Fibroblast of skin of left quadriceps (primary cell): Measurements from ENCODE around the gene TRAPPC12.
"Not testable (repeated sequence)": the region's sequence is repeated elsewhere in the genome, so short reads cannot be mapped to it uniquely, and the experiment has no call there.

ENCODE experiments used
- DNase-seq, 2 experiments: peaks; one replicate each; pipeline ENCODE4 v3.0.0-alpha.2; 2013; ENCODE audit warnings: low read depth in 2 of 2

TRAPPC12 gene

DNA sequence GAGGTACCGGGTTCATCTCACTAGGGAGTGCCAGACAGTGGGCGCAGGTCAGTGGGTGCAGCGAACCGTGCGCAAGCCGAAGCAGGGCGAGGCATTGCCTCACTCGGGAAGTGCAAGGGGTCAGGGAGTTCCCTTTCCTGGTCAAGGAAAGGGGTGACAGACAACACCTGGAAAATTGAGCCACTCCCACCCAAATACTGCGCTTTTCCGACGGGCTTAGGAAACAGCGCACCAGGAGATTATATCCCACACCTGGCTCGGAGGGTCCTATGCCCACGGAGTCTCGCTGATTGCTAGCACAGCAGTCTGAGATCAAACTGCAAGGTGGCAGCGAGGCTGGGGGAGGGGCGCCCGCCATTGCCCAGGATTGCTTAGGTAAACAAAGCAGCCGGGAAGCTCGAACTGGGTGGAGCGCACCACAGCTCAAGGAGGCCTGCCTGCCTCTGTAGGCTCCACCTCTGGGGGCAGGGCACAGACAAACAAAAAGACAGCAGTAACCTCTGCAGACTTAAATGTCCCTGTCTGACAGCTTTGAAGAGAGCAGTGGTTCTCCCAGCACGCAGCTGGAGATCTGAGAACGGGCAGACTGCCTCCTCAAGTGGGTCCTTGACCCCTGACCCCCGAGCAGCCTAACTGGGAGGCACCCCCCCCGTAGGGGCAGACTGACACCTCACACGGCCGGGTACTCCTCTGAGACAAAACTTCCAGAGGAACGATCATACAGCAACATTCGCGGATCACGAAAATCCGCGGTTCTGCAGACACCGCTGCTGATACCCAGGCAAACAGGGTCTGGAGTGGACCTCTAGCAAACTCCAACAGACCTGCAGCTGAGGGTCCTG lies 9.9 kb upstream of the TRAPPC12 start:
- DNase-seq, result not testable (repeated sequence)

DNA sequence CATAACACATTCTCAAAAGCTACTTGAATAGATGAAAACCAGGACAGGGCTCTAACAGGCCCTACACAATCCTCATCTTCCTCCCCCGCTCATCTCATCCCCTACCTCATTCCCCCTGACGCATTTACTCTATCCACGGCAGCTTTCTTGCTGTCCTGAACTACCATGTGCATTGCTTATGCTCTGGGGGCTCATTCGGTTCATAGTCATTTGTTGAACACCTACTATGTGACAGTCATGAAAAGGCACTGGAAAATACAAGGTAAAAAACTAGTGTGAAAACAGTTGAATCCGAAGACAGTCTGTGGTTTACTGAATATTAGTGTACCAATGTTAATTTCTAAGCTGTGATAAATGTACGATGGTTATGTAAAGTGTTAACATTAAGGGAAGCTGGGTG lies 2.7 kb upstream of the TRAPPC12 start:
- no peak for DNase-seq

GRCh38 chr2:3377279-3377611 lies 2.2 kb upstream of the TRAPPC12 start:
- DNase-seq, result peak in 1 of 2 experiments; percentile 13

- peak; percentile 96 for DNase-seq
These were observed 1.7 kb upstream of the TRAPPC12 start, which contains the start of gene EIPR1 for GRCh38 chr2:3377612-3378432. EIPR1 (minus strand) TSS chr2:3377818; CDS start chr2:3377689, 129 bp downstream.

DNA sequence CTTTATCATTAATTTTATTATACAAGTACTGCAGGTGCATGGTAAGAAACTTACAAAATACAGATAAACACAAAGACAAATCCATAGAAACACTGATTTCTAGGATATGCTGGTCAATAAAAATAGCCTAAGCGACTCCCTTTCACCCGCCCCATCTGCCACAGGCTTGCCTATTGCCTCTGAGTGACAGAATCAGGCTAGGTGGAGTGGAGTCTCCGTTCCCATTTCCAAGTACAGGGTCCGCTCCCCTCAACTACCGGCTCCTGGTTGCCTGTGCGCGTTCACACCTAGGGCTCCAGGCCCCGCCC lies 201 bp upstream of the TRAPPC12 start:
- no peak for DNase-seq

- DNase-seq, result no peak
These were observed 7.0 kb downstream of the TRAPPC12 start for GRCh38 chr2:3386448-3386958.

- DNase-seq, result no peak
These were observed 7.5 kb downstream of the TRAPPC12 start for GRCh38 chr2:3387011-3387410.

DNA sequence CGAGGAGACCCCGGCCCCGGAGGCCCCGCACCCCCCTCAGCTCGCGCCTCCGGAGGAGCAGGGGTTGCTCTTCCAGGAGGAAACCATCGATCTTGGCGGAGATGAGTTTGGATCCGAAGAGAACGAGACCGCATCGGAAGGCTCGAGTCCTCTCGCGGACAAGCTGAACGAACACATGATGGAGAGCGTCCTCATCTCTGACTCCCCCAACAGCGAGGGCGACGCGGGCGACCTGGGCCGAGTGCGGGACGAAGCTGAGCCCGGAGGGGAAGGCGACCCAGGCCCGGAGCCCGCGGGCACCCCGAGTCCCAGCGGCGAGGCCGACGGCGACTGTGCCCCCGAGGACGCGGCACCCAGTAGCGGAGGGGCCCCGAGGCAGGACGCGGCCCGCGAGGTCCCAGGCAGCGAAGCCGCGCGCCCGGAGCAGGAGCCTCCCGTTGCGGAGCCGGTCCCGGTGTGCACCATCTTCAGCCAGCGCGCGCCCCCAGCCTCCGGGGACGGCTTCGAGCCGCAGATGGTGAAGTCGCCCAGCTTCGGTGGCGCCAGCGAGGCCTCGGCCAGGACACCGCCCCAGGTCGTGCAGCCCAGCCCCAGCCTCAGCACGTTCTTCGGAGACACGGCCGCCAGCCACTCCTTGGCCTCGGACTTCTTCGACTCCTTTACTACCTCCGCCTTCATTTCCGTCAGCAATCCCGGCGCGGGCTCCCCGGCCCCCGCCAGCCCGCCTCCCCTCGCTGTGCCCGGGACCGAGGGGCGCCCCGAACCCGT lies 8.3 kb downstream of the TRAPPC12 start:
- no peak for DNase-seq

DNA sequence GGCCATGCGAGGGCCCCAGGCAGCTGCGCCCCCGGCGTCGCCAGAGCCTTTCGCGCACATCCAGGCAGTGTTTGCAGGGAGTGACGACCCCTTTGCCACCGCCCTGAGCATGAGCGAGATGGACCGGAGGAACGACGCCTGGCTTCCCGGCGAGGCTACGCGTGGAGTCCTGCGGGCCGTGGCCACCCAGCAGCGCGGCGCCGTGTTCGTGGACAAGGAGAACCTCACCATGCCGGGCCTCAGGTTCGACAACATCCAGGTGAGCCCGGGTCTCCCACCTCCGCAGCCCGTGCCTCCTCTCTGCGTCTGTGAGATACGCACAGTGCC lies 8.9 kb downstream of the TRAPPC12 start:
- no peak for DNase-seq

DNA sequence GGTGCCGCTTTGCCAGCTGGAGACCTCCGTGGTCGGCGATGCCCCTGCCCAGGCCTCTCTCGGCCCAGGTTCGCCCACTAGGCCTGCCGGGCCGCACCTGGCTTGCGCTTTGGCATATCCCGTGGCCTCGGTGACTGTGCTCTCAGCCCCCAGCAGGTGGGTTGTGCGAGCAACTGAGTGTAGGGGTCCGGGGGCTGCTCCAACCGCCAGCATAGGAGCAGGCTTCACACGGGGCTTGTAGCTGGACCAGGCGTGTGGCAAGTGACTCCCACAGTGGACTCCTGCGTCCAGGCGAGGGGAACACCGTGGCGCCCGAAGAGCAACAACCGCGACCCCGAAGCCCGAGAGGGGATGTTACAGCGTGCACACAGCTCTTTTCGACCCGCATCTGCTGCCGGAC lies 9.7 kb downstream of the TRAPPC12 start:
- no peak for DNase-seq

DNA sequence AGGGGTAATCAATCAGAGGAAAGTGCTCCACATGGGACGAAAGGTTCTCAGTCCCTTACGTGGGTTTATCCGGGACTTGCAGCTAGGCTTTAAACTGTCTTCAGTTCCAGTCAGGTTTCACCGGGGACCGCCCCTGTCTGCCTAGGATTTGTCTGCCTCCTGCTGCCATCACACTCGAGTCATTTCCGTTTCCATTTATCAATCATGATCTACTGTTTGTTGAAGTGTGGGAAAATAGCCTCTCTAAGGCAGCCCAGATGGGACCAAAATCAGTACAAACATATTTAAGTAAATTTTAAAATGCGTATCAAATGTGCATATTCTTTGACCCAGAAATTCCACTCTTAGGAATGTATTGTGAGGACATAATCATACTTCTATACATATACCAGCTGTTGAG lies 10.5 kb downstream of the TRAPPC12 start:
- DNase-seq, result no peak

DNA sequence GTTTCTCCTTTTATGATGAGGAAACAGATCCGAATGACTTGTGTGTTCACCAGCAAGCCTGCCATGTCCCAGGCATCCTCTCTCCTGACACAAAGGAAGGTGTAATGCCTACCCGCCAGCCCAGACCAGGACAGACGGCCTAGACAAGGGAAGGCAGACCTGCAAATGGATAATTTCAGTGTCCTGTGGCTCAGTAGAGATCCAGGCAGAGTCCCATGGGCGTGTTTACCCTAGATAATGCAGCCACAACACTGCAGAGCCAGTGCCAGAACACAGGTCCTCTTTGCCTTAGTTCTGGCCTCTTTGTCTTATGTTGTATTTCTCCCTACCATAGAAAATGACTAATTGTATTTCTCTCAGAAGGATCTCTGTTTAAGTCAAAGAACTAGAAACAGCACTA lies 12.7 kb downstream of the TRAPPC12 start:
- no peak for DNase-seq

DNA sequence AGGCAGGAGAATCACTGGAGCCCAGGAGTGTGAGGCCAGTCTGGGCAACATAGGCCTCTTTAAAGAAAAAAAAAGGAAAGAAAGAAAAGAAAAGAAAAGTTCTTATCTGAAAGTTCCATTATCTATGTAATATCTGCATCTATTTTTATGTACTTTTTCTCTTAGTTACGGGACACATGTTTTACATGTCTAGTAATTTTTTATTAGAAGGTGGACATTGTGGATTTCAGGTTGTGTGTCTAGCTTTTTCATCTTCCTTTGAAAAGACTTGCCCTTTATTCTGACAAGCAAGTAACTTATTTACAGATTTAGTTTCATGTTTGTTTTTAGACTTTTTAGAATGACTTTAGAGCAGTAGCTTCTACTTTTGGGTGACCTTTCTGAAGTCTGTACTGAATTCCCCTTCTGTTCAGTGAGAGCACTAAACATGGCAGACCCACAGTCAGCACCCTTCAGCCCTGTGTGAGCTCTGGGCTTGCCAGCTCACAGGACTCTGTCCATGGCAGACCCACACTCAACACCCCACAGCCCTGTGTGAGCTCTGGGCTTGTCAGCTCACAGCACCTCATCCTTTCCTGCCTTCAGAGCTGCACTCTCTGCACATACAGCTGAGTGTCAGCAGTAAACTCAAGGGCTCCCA lies 17.5 kb downstream of the TRAPPC12 start:
- no peak for DNase-seq

GRCh38 chr2:3398857-3399256 lies 19.4 kb downstream of the TRAPPC12 start:
- DNase-seq, result no peak

GRCh38 chr2:3399381-3399780 lies 19.9 kb downstream of the TRAPPC12 start:
- DNase-seq, result no peak

DNA sequence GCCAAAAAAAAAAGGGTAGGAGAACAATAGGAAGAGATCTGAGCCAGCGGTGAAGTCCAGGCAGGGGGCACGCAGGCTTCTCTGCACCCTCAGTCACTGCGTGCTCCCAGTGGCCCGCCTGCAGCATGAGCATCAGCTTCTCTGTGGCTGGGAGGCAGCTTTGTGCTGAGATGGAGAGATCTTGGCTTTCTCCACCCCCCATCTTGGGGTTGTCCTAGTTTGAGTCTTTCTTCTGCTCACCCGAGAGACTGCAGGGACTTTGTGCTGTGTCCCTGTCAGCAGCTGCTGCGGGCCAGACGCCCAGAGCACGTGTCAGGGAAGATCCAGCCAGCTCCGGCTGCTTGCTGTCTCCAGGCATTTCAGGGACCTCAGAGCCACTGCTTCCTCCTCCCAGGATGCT lies 20.3 kb downstream of the TRAPPC12 start:
- DNase-seq, result no peak

DNA sequence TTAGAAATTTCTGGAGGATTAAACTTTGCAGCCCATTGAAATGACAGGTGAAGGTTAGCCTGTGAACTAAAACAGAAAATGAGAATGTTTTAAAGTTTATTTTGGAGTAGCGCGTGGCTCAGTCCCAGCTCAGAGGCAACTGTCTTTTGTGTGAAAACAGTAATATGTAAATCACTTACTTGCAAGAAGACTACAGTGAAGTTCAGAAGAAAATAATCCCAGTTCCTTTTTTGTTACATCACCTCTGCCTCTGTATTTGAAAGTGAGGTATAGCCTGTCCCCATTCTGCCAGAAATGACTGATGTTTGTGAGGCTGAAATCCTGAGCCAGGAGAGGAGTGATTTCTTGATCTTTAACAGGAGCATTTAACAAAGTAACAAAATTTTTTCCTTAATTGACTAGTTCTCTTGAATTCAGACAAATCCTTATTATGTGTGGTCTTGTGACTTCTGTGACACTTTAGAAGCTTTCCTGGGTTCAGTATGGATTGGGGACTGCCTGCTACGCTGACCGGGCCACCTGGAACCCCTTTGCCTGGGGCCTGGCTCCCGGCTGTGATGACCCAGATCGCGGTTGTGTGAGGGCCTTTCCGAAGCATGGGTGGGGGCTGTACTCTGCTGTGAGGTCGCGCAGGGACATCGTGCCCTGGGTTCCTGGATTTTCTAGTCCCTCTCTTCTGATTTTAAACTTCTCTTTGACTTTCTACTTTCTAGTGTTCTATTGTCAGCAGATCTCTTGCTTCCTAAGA lies 24.3 kb downstream of the TRAPPC12 start:
- no peak for DNase-seq

GRCh38 chr2:3404349-3404894 lies 24.9 kb downstream of the TRAPPC12 start:
- no peak for DNase-seq

DNA sequence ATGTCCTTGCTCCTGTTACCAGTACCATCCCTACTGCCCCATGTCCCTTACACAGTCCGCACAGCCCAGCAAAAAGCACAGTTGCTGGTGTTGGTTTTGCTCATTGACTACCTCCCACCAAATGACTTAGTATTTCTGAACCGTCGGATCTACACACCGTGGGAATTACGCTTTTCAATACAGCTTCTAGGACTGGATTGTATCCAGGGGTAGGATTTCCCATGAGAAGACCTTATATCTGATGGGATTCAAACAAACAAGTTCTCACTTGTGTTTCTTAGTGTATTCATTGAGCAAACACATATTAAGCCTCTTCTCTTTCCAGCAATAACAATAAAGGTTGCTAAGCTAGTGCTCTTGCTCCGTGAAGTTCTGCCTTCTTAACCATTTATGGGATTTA lies 25.8 kb downstream of the TRAPPC12 start:
- no peak for DNase-seq

DNA sequence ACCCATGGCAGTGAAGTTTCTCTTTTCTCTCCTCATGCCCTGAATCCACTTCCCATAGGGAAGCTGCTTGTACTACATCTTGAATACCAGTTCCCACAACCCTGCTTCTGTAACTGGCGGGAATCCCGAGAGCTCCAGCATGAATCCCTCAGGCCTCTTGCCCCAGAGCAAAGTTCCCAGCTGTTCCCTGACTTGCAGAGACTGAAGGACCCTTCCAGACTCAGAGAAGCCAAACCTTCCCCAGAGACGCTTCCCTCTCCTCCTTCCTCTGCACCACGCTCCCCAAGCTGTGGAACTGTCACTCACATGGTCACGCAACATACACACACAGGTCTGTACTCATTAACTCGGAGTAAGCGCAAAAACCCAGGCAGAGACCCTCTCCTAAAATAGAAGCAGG lies 26.4 kb downstream of the TRAPPC12 start:
- no peak for DNase-seq

- no peak for DNase-seq
These were observed 27.0 kb downstream of the TRAPPC12 start for GRCh38 chr2:3406501-3406900.
